IMR-90 (cell line): ENCODE results near the gene ZBTB38. TPM values are rescaled to one million over a fixed set of nuclear protein-coding genes. Genes with fewer than 3 reads are reported as not detected.

Experiments used
- ATAC-seq: fragments of 200-7000 bp; cut with Tn5 transposase; 2 replicates; pipeline ENCODE4 v1.9.1; 2020; ENCODE audit warnings: low read depth, mild to moderate bottlenecking, moderate library complexity
- BruUV-seq: library from RNA; stranded (reverse); fragments of 400-500 nt; replicated peaks from 2 replicates; lab custom pipeline; 2021; lab: Mats Ljungman, UMichigan
- CTCF ChIA-PET: fragments of 300-600 bp; formaldehyde crosslinking; extraction: SDS; loops from one replicate; lab custom pipeline; 2021; ENCODE audit warnings: antibody characterized with exemption; lab: Yijun Ruan, JAX
- POLR2A ChIA-PET: fragments of 300-600 bp; sonication (Branson Sonifier 250); formaldehyde crosslinking; loops from one replicate; lab custom pipeline; 2022; ENCODE audit warnings: antibody characterized with exemption; ENCODE audit not compliant: unreplicated experiment; lab: Charles Lee
- DNase-seq: peaks from one replicate; pipeline ENCODE4 v3.0.0; 2013
- H2AFZ ChIP-seq: replicated peaks from 2 replicates; pipeline ENCODE3; 2013; ENCODE audit warnings: low read length, mild to moderate bottlenecking; ENCODE audit not compliant: poor library complexity
- H2AK5ac ChIP-seq: 2 replicates; pipeline ENCODE4 v1.6.1; 2013; ENCODE audit warnings: low read depth, low read length, inconsistent platforms
- H2AK9ac ChIP-seq: replicated peaks from 2 replicates; pipeline ENCODE3; 2013; ENCODE audit warnings: mild to moderate bottlenecking, low read depth, low read length, moderate library complexity; ENCODE audit not compliant: poor library complexity
- H2BK120ac ChIP-seq: 2 replicates; pipeline ENCODE4 v1.6.1; 2013; ENCODE audit warnings: low read depth, low read length, inconsistent platforms
- H2BK15ac ChIP-seq: 3 replicates; pipeline ENCODE4 v1.6.1; 2013; ENCODE audit warnings: low read depth, low read length, inconsistent platforms
- H2BK20ac ChIP-seq: 2 replicates; pipeline ENCODE4 v1.6.1; 2013; ENCODE audit warnings: low read depth, mild to moderate bottlenecking, inconsistent platforms, low read length, moderate library complexity
- H2BK5ac ChIP-seq: 2 replicates; pipeline ENCODE4 v1.6.1; 2013; ENCODE audit warnings: mild to moderate bottlenecking, low read depth, low read length, inconsistent platforms; ENCODE audit not compliant: poor library complexity, severe bottlenecking
- H3K14ac ChIP-seq: replicated peaks from 2 replicates; pipeline ENCODE4 v1.6.1; 2013; ENCODE audit warnings: low read depth, low read length, inconsistent platforms
- H3K18ac ChIP-seq: 2 replicates; pipeline ENCODE4 v1.6.1; 2013; ENCODE audit warnings: low read depth, low read length, control low read depth
- H3K23ac ChIP-seq: 2 replicates; pipeline ENCODE4 v1.6.1; 2013; ENCODE audit warnings: low read depth, low read length, inconsistent platforms
- H3K27ac ChIP-seq: 2 replicates; pipeline ENCODE4 v1.5.1; 2013; ENCODE audit warnings: mild to moderate bottlenecking, control low read depth, low read length; ENCODE audit not compliant: insufficient read depth
- H3K27me3 ChIP-seq: 2 replicates; pipeline ENCODE4 v1.6.1; 2013; ENCODE audit warnings: low read length; ENCODE audit not compliant: control insufficient read depth, insufficient read depth
- H3K36me3 ChIP-seq: 2 replicates; pipeline ENCODE4 v1.6.1; 2013; ENCODE audit warnings: low read length, mixed read lengths; ENCODE audit not compliant: control insufficient read depth, insufficient read depth
- H3K4ac ChIP-seq: 2 replicates; pipeline ENCODE4 v1.6.1; 2013; ENCODE audit warnings: low read depth, low read length, inconsistent platforms
- H3K4me1 ChIP-seq: 2 replicates; pipeline ENCODE4 v1.6.1; 2013; ENCODE audit warnings: low read length, mixed read lengths; ENCODE audit not compliant: control insufficient read depth, insufficient read depth
- H3K4me2 ChIP-seq: 2 replicates; pipeline ENCODE4 v1.6.1; 2013; ENCODE audit warnings: low read depth, mild to moderate bottlenecking, control low read depth, low read length, moderate library complexity
- H3K4me3 ChIP-seq: 2 replicates; pipeline ENCODE4 v1.5.1; 2013; ENCODE audit warnings: low read depth, mild to moderate bottlenecking, control low read depth, low read length, moderate library complexity; ENCODE audit not compliant: insufficient read depth
- H3K56ac ChIP-seq: 2 replicates; pipeline ENCODE4 v1.6.1; 2013; ENCODE audit warnings: low read length, inconsistent platforms; ENCODE audit not compliant: insufficient read depth; ENCODE audit errors: extremely low read depth
- H3K79me1 ChIP-seq, 2 experiments: 2 replicates each; pipeline ENCODE4 v1.6.1; 2013; ENCODE audit warnings: low read length in 2 of 2, inconsistent platforms in 1 of 2, low read depth in 1 of 2
- H3K9ac ChIP-seq: 2 replicates; pipeline ENCODE4 v1.6.1; 2013; ENCODE audit warnings: low read depth, low read length, control low read depth
- H3K9me1 ChIP-seq: 2 replicates; pipeline ENCODE4 v1.6.1; 2013; ENCODE audit warnings: low read length, inconsistent platforms; ENCODE audit not compliant: insufficient read depth
- H3K9me3 ChIP-seq: 2 replicates; pipeline ENCODE4 v1.6.1; 2013; ENCODE audit warnings: low read length; ENCODE audit not compliant: control insufficient read depth, insufficient read depth
- H4K20me1 ChIP-seq: 2 replicates; pipeline ENCODE4 v1.6.1; 2013; ENCODE audit warnings: low read length, inconsistent platforms; ENCODE audit not compliant: insufficient read depth
- H4K5ac ChIP-seq: 2 replicates; pipeline ENCODE4 v1.6.1; 2013; ENCODE audit warnings: mild to moderate bottlenecking, low read depth, low read length, control low read depth
- H4K8ac ChIP-seq, 2 experiments: 2 replicates each; pipeline ENCODE4 v1.6.1; 2013; ENCODE audit warnings: low read depth in 2 of 2, low read length in 2 of 2, control low read depth in 1 of 2, inconsistent platforms in 1 of 2
- H4K91ac ChIP-seq: 2 replicates; pipeline ENCODE4 v1.6.1; 2013; ENCODE audit warnings: low read depth, low read length, inconsistent platforms; ENCODE audit not compliant: insufficient read depth
- BHLHE40 ChIP-seq: fragments of 150-350 bp; IDR thresholded peaks from 2 replicates; pipeline ENCODE4 v1.6.1; 2016; ENCODE audit warnings: mild to moderate bottlenecking, low read depth, low read length
- CEBPB ChIP-seq: IDR thresholded peaks from 2 replicates; pipeline ENCODE4 v1.6.1; 2012; ENCODE audit warnings: low read depth, low read length, improper control_type of control experiment
- CHD1 ChIP-seq: IDR thresholded peaks from 2 replicates; pipeline ENCODE4 v1.6.1; 2012; ENCODE audit warnings: low read depth, low read length, improper control_type of control experiment
- FOS ChIP-seq: fragments of 150-350 bp; IDR thresholded peaks from 2 replicates; pipeline ENCODE4 v1.6.1; 2016; ENCODE audit warnings: low read depth, low read length
- MAFK ChIP-seq: IDR thresholded peaks from 2 replicates; pipeline ENCODE4 v1.6.1; 2012; ENCODE audit warnings: low read depth, low read length, improper control_type of control experiment
- MAZ ChIP-seq: IDR thresholded peaks from 2 replicates; pipeline ENCODE4 v1.6.1; 2012; ENCODE audit warnings: low read depth, mild to moderate bottlenecking, low read length, improper control_type of control experiment, moderate library complexity, borderline replicate concordance
- MXI1 ChIP-seq: IDR thresholded peaks from 2 replicates; pipeline ENCODE4 v1.6.1; 2012; ENCODE audit warnings: low read depth, mild to moderate bottlenecking, low read length, moderate library complexity, borderline replicate concordance
- NFE2L2 ChIP-seq: fragments of 150-350 bp; IDR thresholded peaks from 2 replicates; pipeline ENCODE4 v1.6.1; 2016; ENCODE audit warnings: low read depth, mild to moderate bottlenecking, low read length
- POLR2A ChIP-seq: IDR thresholded peaks from 2 replicates; pipeline ENCODE4 v1.6.1; 2012; ENCODE audit warnings: mild to moderate bottlenecking, low read depth, low read length
- RAD21 ChIP-seq: IDR thresholded peaks from 2 replicates; pipeline ENCODE4 v1.6.1; 2012; ENCODE audit warnings: low read length, improper control_type of control experiment
- RCOR1 ChIP-seq: IDR thresholded peaks from 2 replicates; pipeline ENCODE4 v1.6.1; 2012; ENCODE audit warnings: mild to moderate bottlenecking, low read length, improper control_type of control experiment; ENCODE audit not compliant: insufficient replicate concordance
- SMC3 ChIP-seq: fragments of 150-350 bp; IDR thresholded peaks from 2 replicates; pipeline ENCODE4 v1.6.1; 2016; ENCODE audit warnings: low read depth, mild to moderate bottlenecking, antibody characterized with exemption, low read length, moderate library complexity
- WGBS, 2 experiments: methylation state at CpG; one replicate each; pipeline versions ENCODE4 v1.1.5 to v1.1.7; 2013; ENCODE audit warnings: missing lambda C conversion rate in 2 of 2; ENCODE audit not compliant: insufficient read length in 1 of 2; ENCODE audit errors: extremely low coverage in 2 of 2; 5-methylcytosine and 5-hydroxymethylcytosine counted together
- dilution Hi-C: fragments of 300-500 bp; cut with HindIII; formaldehyde crosslinking; loops from one replicate; pipeline ENCODE4 v1.14.3; 2018; ENCODE audit warnings: low sequenced_read_pairs; ENCODE audit not compliant: unreplicated experiment
- in situ Hi-C: fragments of 300-500 bp; cut with MboI; formaldehyde crosslinking; loops from 3 replicates; pipeline ENCODE4 v1.14.3; 2019; ENCODE audit warnings: low sequenced_read_pairs, inconsistent platforms, mixed read lengths
- intact Hi-C: fragments of 100-400 bp; cut with micrococcal nuclease; formaldehyde crosslinking; loops from 2 replicates; pipeline ENCODE4 v1.10.0; 2022
- polyA plus RNA-seq, 3 experiments: library from polyadenylated mRNA; depleted of rRNA; stranded (reverse); fragments of >200 nt; gene quantifications; 2 replicates each; pipeline ENCODE4 v1.2.3, GENCODE V29; 2012; ENCODE audit warnings: low replicate concordance in 1 of 3
- total RNA-seq: library from RNA; depleted of rRNA; stranded (reverse); fragments of >200 nt; gene quantifications from 2 replicates; pipeline ENCODE4 v1.2.3, GENCODE V29; 2012
- TF ChIP-seq, protein P1 (sequence below): conservative IDR thresholded peaks from 2 replicates; pipeline ENCODE4 v1.5.1; 2012; ENCODE audit warnings: mild to moderate bottlenecking, low read depth, low read length, improper control_type of control experiment
- TF ChIP-seq, protein P2 (sequence below): fragments of 150-350 bp; IDR thresholded peaks from 2 replicates; pipeline ENCODE4 v1.6.1; 2016; ENCODE audit warnings: low read depth, mild to moderate bottlenecking, low read length, moderate library complexity, borderline replicate concordance
- TF ChIP-seq, protein P3 (sequence below): fragments of 150-350 bp; IDR thresholded peaks from 2 replicates; pipeline ENCODE4 v1.6.1; 2017; ENCODE audit warnings: mild to moderate bottlenecking, antibody characterized with exemption, low read length, low read depth

The ZBTB38 gene
- total and polyA plus RNA-seq, 2 of the 4 experiments (the other 2 are of a cell fraction), result 44.9 to 274 TPM

DNA sequence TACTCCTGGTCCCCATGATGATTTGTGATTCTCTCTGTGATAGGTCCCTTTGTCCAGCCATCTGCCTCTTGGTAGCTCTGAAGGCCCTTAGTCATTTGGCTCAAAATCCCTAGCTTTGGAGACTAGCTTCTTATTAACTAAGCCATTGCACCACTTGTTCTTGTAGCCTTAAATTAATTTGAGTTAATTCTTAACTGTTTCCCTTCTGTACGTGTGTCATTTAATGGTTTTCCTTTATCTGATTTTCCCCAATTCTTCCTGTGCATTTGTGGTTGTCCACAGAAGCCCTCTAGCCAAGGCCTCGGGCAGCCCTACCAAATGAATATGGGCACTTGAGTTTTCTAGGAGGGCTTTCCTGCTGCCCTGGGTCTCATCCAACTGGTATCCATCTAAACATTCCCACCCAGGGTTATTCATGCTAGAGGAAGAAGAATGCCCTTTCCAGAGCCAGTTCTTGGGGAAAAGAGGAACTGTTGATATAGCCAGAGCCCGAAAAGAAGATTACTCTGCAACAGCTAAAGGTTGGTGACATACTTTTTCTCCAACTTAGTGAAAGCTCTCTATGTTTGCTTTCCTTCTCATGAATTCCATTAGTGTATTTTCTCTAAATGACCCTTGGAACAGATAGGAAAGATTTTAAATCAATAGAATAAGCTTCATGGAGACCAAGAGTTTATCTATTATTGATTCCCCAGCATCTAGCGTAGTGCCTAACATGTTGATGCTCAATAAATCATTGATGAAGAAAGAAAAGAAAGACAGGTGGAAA, 44.2 kb upstream of the ZBTB38 start:
- Histone ChIP-seq H3K79me1 (no peaks in the 10 kb centered on the region; a peak in 1 of 4 replicates), H2AK9ac (no peak overlapping the region), H3K4me2 (no peak overlapping the region), H3K56ac (no peak overlapping the region), H2AFZ (no peak overlapping the region), H2BK20ac (no peak overlapping the region), H3K27me3 (no peaks in the 10 kb centered on the region), H3K4me3 (no peak overlapping the region), H3K9ac (no peak overlapping the region), H3K18ac (peak overlapping the region; percentile 18; the same call in 1 of the 2 replicates), H2BK5ac (no peak overlapping the region), H3K9me1 (peaks cover 2% of the 10 kb centered on the region), H3K4me1 (peaks cover 13% of the 10 kb centered on the region), H3K14ac (no peak overlapping the region), H4K91ac (no peak overlapping the region), H2BK15ac (peak overlapping the region; percentile 37; the same call in 1 of the 3 replicates), H3K36me3 (no peaks in the 10 kb centered on the region), H3K27ac (no peak overlapping the region), H2AK5ac (no peak overlapping the region), H4K8ac (no peak overlapping the region), H4K5ac (no peak overlapping the region; the same call in 1 of the 2 replicates), H4K20me1 (no peaks in the 10 kb centered on the region), H3K23ac (no peak overlapping the region), H2BK120ac (no peak overlapping the region), H3K4ac (no peak overlapping the region), H3K9me3 (no peaks in the 10 kb centered on the region)
- ChIA-PET POLR2A (no interaction called here), CTCF (interaction anchor here (0.5 to 0.8 kb wide), 2 partner anchors 128 to 589 kb away, joined by 3 read pairs; no protein-coding TSS in a partner anchor)
- ATAC-seq (no peak), DNase-seq (no peak)
- no CpG with 5 or more reads among the region's 4 CpGs for WGBS, 2 experiments
- in situ Hi-C loops, result no loop called here
- intact Hi-C loops, result no loop called here
- BruUV-seq, result no TSS peak
- dilution Hi-C loops, result no loop called here
- TF ChIP-seq NFE2L2, result no peak
- TF ChIP-seq, protein P1, sequence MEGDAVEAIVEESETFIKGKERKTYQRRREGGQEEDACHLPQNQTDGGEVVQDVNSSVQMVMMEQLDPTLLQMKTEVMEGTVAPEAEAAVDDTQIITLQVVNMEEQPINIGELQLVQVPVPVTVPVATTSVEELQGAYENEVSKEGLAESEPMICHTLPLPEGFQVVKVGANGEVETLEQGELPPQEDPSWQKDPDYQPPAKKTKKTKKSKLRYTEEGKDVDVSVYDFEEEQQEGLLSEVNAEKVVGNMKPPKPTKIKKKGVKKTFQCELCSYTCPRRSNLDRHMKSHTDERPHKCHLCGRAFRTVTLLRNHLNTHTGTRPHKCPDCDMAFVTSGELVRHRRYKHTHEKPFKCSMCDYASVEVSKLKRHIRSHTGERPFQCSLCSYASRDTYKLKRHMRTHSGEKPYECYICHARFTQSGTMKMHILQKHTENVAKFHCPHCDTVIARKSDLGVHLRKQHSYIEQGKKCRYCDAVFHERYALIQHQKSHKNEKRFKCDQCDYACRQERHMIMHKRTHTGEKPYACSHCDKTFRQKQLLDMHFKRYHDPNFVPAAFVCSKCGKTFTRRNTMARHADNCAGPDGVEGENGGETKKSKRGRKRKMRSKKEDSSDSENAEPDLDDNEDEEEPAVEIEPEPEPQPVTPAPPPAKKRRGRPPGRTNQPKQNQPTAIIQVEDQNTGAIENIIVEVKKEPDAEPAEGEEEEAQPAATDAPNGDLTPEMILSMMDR, result no peak
- no peak for TF ChIP-seq FOS
- no peak for TF ChIP-seq SMC3
- TF ChIP-seq MAZ, result no peak
- TF ChIP-seq, protein P2, sequence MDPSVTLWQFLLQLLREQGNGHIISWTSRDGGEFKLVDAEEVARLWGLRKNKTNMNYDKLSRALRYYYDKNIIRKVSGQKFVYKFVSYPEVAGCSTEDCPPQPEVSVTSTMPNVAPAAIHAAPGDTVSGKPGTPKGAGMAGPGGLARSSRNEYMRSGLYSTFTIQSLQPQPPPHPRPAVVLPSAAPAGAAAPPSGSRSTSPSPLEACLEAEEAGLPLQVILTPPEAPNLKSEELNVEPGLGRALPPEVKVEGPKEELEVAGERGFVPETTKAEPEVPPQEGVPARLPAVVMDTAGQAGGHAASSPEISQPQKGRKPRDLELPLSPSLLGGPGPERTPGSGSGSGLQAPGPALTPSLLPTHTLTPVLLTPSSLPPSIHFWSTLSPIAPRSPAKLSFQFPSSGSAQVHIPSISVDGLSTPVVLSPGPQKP, result no peak
- no peak for TF ChIP-seq MAFK
- no peak for TF ChIP-seq POLR2A
- TF ChIP-seq RCOR1, result no peak
- TF ChIP-seq RAD21, result no peak
- TF ChIP-seq BHLHE40, result no peak
- TF ChIP-seq MXI1, result no peak
- no peak for TF ChIP-seq CHD1
- no peak for TF ChIP-seq CEBPB
- TF ChIP-seq, protein P3, sequence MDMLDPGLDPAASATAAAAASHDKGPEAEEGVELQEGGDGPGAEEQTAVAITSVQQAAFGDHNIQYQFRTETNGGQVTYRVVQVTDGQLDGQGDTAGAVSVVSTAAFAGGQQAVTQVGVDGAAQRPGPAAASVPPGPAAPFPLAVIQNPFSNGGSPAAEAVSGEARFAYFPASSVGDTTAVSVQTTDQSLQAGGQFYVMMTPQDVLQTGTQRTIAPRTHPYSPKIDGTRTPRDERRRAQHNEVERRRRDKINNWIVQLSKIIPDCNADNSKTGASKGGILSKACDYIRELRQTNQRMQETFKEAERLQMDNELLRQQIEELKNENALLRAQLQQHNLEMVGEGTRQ, result no peak
